AG10803 (cell line): ENCODE data around the gene DYDC1.

Experiments used
- DNase-seq: peaks from one replicate; pipeline ENCODE4 v3.0.0; 2010; ENCODE audit warnings: low read depth
- H3K4me3 ChIP-seq: 2 replicates; pipeline ENCODE4 v1.5.1; 2011; ENCODE audit warnings: mild to moderate bottlenecking, low read length, control low read depth
- CTCF ChIP-seq: conservative IDR thresholded peaks from 2 replicates; pipeline ENCODE4 v1.5.1; 2011; ENCODE audit warnings: mild to moderate bottlenecking, low read length, control low read depth, inconsistent platforms

The DYDC1 gene

GRCh38 chr10:80392250-80392649 lies 35.7 kb upstream of the DYDC1 start:
- H3K4me3 ChIP-seq: no peak overlapping the region
- TF ChIP-seq CTCF: no peak
- no peak for DNase-seq

GRCh38 chr10:80390740-80391139 lies 34.2 kb upstream of the DYDC1 start:
- no peak for DNase-seq
- TF ChIP-seq CTCF: no peak
- H3K4me3 ChIP-seq: no peak overlapping the region

GRCh38 chr10:80382989-80383388 lies 26.4 kb upstream of the DYDC1 start:
- DNase-seq: peak; percentile 19
- peak; percentile 73 for TF ChIP-seq CTCF
- H3K4me3 ChIP-seq: no peak overlapping the region

GRCh38 chr10:80380185-80380584 lies 23.6 kb upstream of the DYDC1 start:
- no peak for DNase-seq
- H3K4me3 ChIP-seq: no peak overlapping the region
- TF ChIP-seq CTCF: no peak

GRCh38 chr10:80379701-80380100 lies 23.1 kb upstream of the DYDC1 start:
- H3K4me3 ChIP-seq: no peak overlapping the region
- no peak for DNase-seq
- no peak for TF ChIP-seq CTCF

GRCh38 chr10:80373502-80373901 lies 16.9 kb upstream of the DYDC1 start:
- no peak for DNase-seq
- no peak for TF ChIP-seq CTCF
- no peak overlapping the region for H3K4me3 ChIP-seq

- no peak for DNase-seq
- no peak overlapping the region for H3K4me3 ChIP-seq
- no peak for TF ChIP-seq CTCF
Measured at GRCh38 chr10:80372675-80373074, 16.1 kb upstream of the DYDC1 start.
